Liver (tissue), 3 donors: ENCODE results near the gene SNX19.
A peak's percentile ranks its signal among the peaks of the same experiment; 100 is the strongest.

Experiments used
- CTCF ChIP-seq: fragments of 150-350 bp; IDR thresholded peaks from 2 replicates; pipeline ENCODE4 v1.5.1; 2017; ENCODE audit warnings: improper control_type of control experiment, low read depth, low read length; ENCODE audit not compliant: missing input control
- MAX ChIP-seq: IDR thresholded peaks from 2 replicates; pipeline ENCODE4 v1.6.1; 2016; ENCODE audit warnings: antibody characterized with exemption
- RAD21 ChIP-seq, 2 donors: IDR thresholded peaks; 2 replicates each; pipeline ENCODE4 v1.6.1; 2016; ENCODE audit warnings: antibody characterized with exemption in 2 of 2, mild to moderate bottlenecking in 2 of 2
- REST ChIP-seq: IDR thresholded peaks from 2 replicates; pipeline ENCODE4 v1.6.1; 2016; ENCODE audit warnings: antibody characterized with exemption, mild to moderate bottlenecking
- YY1 ChIP-seq: IDR thresholded peaks from 2 replicates; pipeline ENCODE4 v1.6.1; 2016; ENCODE audit warnings: antibody characterized with exemption, mild to moderate bottlenecking
- ZBTB33 ChIP-seq: IDR thresholded peaks from 2 replicates; pipeline ENCODE4 v1.6.1; 2016; ENCODE audit warnings: antibody characterized with exemption
- donor health status: healthy.
- donor health status: healthy.

- TF ChIP-seq REST (no peak), YY1 (no peak), ZBTB33 (no peak), CTCF (no peak), RAD21 (IDR thresholded peaks at IDR 0.05) (peak; percentile 48 to 62), MAX (no peak)
Observed at GRCh38 chr11:130827451-130828377, 88.6 kb downstream of the SNX19 start.
